Naive thymus-derived CD8-positive, alpha-beta T cell (primary cell): ENCODE data around the gene FLNC. TPM values are rescaled to one million over a fixed set of nuclear protein-coding genes. Genes with fewer than 3 reads are reported as not detected.

Experiments used
- ATAC-seq, 2 donors: fragments of 150-1000 bp; cut with Tn5 transposase in 1 of 2; sonication (Bioruptor Pico), chemical (Tn5 transposase) in 1 of 2; 1 replicate in 1 of 2; 2 replicates in 1 of 2; pipeline ENCODE4 v1.10.0; 2021; ENCODE audit warnings: mild to moderate bottlenecking in 2 of 2, moderate library complexity in 2 of 2
- POLR2A ChIA-PET: fragments of 350-600 bp; sonication (Branson Sonifier 250); formaldehyde crosslinking; loops from one replicate; lab custom pipeline; 2021; ENCODE audit warnings: antibody characterized with exemption; lab: Charles Lee
- DNase-seq, 10 donors: peaks; one replicate each; pipeline versions ENCODE4 v3.0.0 to v3.0.0-alpha.2; 2020 to 2022
- H3K27ac Mint-ChIP-seq, 10 donors: one replicate each; pipeline ENCODE4 v1.8.0; 2020 to 2022; ENCODE audit warnings: mild to moderate bottlenecking in 10 of 10, mixed read lengths in 10 of 10, moderate library complexity in 4 of 10, inconsistent platforms in 1 of 10
- H3K27me3 Mint-ChIP-seq, 5 donors: one replicate each; pipeline ENCODE4 v1.8.0; 2021 to 2022; ENCODE audit warnings: mixed read lengths in 5 of 5
- H3K36me3 Mint-ChIP-seq, 3 donors: one replicate each; pipeline ENCODE4 v1.8.0; 2020 to 2022; ENCODE audit warnings: mixed read lengths in 3 of 3, mild to moderate bottlenecking in 2 of 3, inconsistent platforms in 1 of 3
- H3K4me1 Mint-ChIP-seq, 4 donors: one replicate each; pipeline ENCODE4 v1.8.0; 2021 to 2022; ENCODE audit warnings: mixed read lengths in 4 of 4
- H3K4me3 Mint-ChIP-seq, 10 donors: one replicate each; pipeline ENCODE4 v1.8.0; 2020 to 2022; ENCODE audit warnings: mild to moderate bottlenecking in 10 of 10, mixed read lengths in 10 of 10, moderate library complexity in 6 of 10, inconsistent platforms in 1 of 10
- H3K9me3 Mint-ChIP-seq, 9 donors: one replicate each; pipeline ENCODE4 v1.8.0; 2020 to 2022; ENCODE audit warnings: mixed read lengths in 9 of 9, mild to moderate bottlenecking in 3 of 9, inconsistent platforms in 1 of 9, moderate library complexity in 1 of 9
- polyA plus RNA-seq, 3 donors: library from polyadenylated mRNA; unstranded; fragments of 300-500 nt; fragmentation: Illumina TruSeq; gene quantifications; one replicate each; pipeline ENCODE4 v1.2.3, GENCODE V29; 2021
- total RNA-seq, 8 experiments: library from RNA in 2 of 8; stranded (reverse) in 2 of 8; gene quantifications; one replicate each; pipeline ENCODE4 v1.2.3 and lab custom pipeline; 2021 to 2026

Gene FLNC
- total and polyA plus RNA-seq, 5 experiments from 2014 or later, result 0.01 TPM; not detected in 4

DNA sequence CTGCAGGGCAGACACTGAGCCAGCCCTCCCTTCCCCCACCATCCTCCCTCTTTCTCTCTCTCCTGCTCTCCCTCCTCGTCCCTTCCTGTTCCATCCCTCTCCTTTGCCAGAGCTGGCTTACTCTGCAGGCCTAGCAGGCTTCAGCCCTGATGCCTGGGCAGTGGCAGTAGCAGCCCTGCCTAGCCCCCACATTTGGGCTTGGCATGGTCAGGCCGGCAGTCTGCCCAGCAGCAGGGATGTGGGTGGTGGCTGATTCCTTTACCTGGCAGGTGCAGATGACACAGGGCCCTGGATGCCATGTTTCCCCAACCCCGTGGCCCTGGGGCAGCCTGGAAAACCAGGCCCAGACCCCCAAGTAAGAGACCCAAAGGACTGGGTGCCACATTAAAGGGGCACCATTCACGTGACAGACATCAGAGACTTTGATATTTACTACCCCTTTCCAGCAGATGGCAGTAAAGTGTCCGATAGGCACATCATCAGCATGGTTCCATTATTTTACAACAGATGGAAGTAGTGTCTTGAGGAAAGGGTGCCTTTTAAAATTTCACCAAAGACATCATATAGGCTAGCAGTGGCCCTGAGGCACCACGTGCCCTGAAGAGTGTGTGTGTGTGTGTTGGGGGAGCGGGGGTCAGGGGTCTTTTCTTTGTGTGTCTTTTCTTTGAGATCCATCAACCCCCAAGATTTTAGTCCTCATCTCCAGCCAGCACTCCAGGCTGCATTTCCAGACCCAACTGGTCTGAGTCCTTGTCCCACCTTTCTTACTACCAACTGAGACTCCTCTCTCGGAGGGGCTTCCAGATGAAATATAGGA is 74.4 kb downstream of the FLNC start:
- Mint-ChIP-seq H3K9me3 (peaks cover 0 to 2% (median 0%) of the 10 kb centered on the region in 9 donors), H3K4me3 (no peak overlapping the region), H3K4me1 (peaks cover 0 to 8% (median 4%) of the 10 kb centered on the region in 4 donors), H3K27me3 (peaks cover 2 to 68% (median 35%) of the 10 kb centered on the region in 5 donors), H3K36me3 (no peaks in the 10 kb centered on the region), H3K27ac (no peak overlapping the region)
- DNase-seq (peak in 6 of 10 donors; percentile 35 to 71 (median 50)), ATAC-seq (peak; percentile 85 to 90)
- POLR2A ChIA-PET, result no interaction called here

DNA sequence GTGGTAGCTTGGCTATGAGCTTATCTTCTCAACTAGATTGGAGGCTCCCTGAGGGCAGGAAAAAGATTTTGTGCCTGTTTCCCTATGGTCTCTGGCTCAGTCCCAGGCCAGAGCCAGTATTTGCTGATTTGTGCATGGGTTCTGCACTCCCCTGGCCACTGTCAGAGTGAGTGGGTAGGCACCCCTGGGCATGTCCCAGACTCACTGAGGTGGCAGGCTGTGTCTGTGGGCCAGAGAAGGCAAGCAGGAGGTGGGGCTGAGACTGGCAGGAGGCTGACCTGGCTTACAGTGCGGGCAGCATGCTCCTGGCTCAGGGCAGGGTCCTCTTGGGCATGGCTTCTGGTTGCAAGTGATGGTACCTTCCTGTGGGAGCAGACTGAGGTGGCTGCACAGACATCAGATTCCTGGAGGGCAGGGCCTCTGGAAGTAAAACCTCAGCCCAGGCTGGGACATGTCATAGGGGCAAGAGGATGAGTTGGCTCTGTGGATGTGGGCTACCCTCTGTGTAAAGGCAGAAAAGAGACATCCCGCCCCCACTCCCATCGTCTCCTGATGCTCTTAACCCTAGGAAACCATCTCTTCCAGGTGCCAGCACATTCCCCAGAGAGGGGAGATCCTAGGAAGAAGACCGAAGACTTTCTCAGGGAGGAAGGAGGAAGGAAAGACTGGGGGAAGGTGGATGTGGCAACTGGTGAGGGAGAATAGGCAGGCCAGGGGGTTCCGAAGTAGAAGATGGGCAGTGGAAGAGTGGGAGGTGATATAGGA is 76.0 kb downstream of the FLNC start:
- ATAC-seq, result no peak
- peaks cover 5 to 84% (median 46%) of the 10 kb centered on the region in 5 donors for H3K27me3 Mint-ChIP-seq
- H3K4me3 Mint-ChIP-seq, result peak overlapping the region in 1 of 10 donors; percentile 38
- DNase-seq, result no peak
- H3K4me1 Mint-ChIP-seq, result peaks cover 0 to 14% (median 5%) of the 10 kb centered on the region in 4 donors
- peak overlapping the region in 1 of 10 donors; percentile 37 for H3K27ac Mint-ChIP-seq
- H3K36me3 Mint-ChIP-seq, result no peaks in the 10 kb centered on the region
- H3K9me3 Mint-ChIP-seq, result no peaks in the 10 kb centered on the region
- POLR2A ChIA-PET, result no interaction called here

DNA sequence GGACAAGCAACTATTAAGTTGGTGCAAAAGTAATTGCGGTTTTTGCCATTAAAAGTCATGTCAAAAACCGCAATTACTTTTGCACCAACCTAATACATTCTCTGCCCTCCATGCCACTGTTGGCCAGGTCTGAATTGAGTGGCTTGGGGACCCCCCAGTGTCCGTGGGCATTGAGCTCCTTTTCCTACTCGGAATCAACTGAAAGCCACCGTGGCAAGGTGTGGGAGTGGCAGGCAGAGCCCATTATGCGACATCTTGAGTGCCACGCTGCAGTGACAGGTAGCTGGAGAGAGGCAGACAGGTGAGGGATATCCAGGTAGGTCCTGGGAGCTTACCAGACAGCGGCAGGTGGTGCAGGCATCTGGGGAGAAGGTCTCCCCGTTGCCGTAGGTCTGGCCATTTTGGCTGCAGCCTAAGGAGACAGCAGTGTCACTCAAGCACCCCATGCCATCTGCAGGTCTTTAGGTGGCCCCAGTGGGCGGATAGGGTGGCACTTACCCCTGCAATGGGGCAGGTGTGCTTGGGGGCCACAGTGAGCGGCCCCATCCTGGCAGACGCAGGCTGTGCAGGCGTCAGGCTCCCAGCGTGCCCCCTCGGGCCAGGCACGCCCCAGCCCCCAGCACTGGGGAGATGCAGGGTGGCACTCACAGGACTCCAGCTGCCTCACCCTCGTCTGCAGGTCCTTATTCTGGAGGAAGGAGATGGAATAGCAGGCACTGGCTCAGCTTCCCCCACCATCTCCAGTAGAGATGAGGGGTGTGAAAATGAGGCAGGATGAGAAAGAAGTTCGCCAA is 76.8 kb downstream of the FLNC start:
- POLR2A ChIA-PET, result no interaction called here
- H3K27ac Mint-ChIP-seq, result no peak overlapping the region
- no peaks in the 10 kb centered on the region for H3K9me3 Mint-ChIP-seq
- H3K36me3 Mint-ChIP-seq, result no peaks in the 10 kb centered on the region
- ATAC-seq, result no peak
- no peak overlapping the region for H3K4me3 Mint-ChIP-seq
- H3K4me1 Mint-ChIP-seq, result peaks cover 0 to 14% (median 5%) of the 10 kb centered on the region in 4 donors
- no peak for DNase-seq
- H3K27me3 Mint-ChIP-seq, result peaks cover 2 to 92% (median 50%) of the 10 kb centered on the region in 5 donors

Other genes with a start within 250 kb of the FLNC start
- gene GARIN1A, start 158.1 kb upstream of the FLNC start, total RNA-seq, result 1 to 10 TPM; 2.9 to 3.6 TPM
- gene GARIN1A, start 158.1 kb upstream of the FLNC start, polyA plus RNA-seq, result under 1 TPM in 2 of 3 donors, not detected in 1; 0.02 to 0.09 TPM
- 10 to 100 TPM; 17.0 to 17.4 TPM for gene CALU, start 91.0 kb upstream of the FLNC start, total RNA-seq
- gene CALU, start 91.0 kb upstream of the FLNC start, polyA plus RNA-seq, result 10 to 100 TPM; 13.6 to 21.5 (median 16.4) TPM
- not detected for gene OPN1SW, start 54.6 kb upstream of the FLNC start, total RNA-seq
- under 1 TPM in 1 of 3 donors, not detected in 2; 0.24 TPM for gene OPN1SW, start 54.6 kb upstream of the FLNC start, polyA plus RNA-seq
- 10 to 100 TPM; 16.0 to 16.5 TPM for gene CCDC136, start 38.4 kb upstream of the FLNC start, total RNA-seq
- gene CCDC136, start 38.4 kb upstream of the FLNC start, polyA plus RNA-seq, result 1 to 10 TPM in 2 of 3 donors, under 1 TPM in 1; 0.43 to 3.4 (median 1.1) TPM
- 10 to 100 TPM; 65.1 to 69.2 TPM for gene ATP6V1F, start 32.5 kb downstream of the FLNC start, total RNA-seq
- 100 to 1,000 TPM; 305 to 319 (median 313) TPM for gene ATP6V1F, start 32.5 kb downstream of the FLNC start, polyA plus RNA-seq
- gene KCP, start 80.3 kb downstream of the FLNC start, total RNA-seq, result under 1 TPM; 0.29 to 0.33 TPM
- gene KCP, start 80.3 kb downstream of the FLNC start, polyA plus RNA-seq, result not detected
- gene IRF5, start 107.5 kb downstream of the FLNC start, total RNA-seq, result 1 to 10 TPM; 2.3 to 3.0 TPM
- gene IRF5, start 107.5 kb downstream of the FLNC start, polyA plus RNA-seq, result under 1 TPM; 0.20 to 0.42 (median 0.40) TPM
- gene TNPO3, start 224.7 kb downstream of the FLNC start, total RNA-seq, result 10 to 100 TPM; 39.3 to 40.3 TPM
- 10 to 100 TPM; 30.3 to 36.3 (median 33.8) TPM for gene TNPO3, start 224.7 kb downstream of the FLNC start, polyA plus RNA-seq